ENCODE measurements around the gene YEATS2.

YEATS2 gene

DNA sequence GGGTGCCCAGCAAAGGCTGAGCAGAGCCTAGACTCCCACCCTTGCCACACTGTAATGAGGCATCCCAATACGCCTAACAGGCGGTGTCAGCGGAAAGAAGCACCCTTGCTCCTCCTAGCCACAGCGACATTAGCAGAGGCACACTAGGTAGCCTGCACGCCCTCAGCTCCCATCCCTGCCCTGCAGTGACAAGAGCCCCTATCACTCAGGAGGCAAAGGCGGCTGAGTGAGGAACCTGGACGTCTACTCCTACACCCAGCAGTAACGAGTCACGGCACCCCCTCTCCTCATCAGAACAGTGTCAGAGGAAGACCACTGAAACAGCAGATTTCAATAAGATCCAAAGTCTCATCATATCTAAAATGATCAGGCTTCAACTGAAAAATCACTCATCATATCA, 139.8 kb downstream of the YEATS2 start:
- DNase-seq (ENCODE audit: low spot score), result no peak

DNA sequence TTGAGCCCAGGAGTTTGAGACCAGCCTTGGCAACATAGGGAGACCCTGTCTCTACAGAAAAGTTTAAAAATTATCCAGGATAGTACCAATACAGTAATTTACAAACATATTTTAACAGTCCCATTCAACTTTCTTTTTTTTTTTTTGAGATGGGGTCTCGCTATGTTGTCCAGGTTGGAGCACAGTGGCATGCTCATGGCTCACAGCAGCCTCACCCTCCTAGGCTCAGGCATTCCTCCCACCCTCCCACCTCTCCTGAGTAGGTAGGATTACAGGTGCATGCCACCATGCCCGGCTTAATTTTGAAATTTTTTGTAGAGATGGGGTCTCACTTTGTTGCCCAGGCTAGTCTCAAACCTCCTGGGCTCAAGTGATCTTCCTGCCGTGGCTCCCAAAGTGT, 140.3 kb downstream of the YEATS2 start:
- DNase-seq (ENCODE audit: low spot score), result no peak

DNA sequence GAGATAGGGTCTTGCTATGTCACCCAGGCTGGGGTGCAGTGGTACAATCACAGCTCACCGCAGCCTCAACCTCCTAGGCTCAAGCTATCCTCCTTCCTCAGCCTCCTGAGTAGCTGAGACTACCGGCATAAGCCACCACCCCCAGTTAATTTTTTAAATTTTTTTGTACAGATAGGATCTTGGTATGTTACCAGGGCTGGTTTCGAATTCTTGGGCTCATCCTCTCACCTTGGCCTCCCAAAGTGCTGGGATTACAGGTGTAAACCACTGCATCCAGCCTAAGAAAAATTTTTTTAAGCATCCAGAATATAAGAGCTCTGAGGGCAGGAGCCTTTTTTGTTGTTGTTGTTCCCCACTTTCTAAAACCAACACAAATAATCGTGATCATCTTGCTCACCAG, 142.2 kb downstream of the YEATS2 start:
- no peak for DNase-seq (ENCODE audit: low spot score)

DNA sequence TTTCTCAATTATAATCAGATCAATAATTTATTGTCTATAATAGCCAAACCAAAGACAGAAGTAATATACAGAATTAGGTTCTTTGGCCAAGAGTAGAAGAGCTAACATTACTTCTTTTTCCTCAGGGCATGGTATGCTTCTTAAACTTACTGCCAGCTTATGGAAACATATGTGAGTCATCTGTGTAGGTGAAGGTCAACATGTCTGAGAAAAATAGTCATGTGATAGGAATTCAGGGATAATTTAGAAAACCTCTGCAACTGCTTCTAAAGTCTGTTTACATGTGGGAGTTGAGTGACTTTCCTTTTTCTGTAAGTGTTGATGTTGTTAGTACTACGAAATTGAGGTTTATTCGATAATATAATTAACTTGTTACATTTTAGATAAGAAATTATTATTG, 147.0 kb downstream of the YEATS2 start:
- no peak for DNase-seq (ENCODE audit: low spot score)

DNA sequence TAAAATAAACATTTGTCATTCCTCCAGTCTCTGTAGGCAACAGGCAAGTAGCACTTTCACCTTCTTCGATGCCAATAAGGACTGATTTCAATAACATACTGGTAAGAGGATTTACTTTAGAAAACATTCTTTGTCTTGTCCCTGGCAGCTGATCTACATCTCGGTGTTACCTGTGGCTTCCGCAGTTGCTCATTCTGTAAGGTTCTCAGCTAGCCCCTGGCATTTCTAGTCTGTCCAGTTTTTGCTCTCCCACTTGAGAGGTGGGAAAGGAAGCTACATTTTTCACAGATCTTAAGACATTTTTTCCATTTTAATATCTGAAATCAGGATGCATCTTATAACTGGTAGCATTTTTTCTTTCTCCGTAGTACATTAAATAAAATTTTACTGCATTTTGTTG, 147.5 kb downstream of the YEATS2 start:
- no peak for DNase-seq (ENCODE audit: low spot score)

DNA sequence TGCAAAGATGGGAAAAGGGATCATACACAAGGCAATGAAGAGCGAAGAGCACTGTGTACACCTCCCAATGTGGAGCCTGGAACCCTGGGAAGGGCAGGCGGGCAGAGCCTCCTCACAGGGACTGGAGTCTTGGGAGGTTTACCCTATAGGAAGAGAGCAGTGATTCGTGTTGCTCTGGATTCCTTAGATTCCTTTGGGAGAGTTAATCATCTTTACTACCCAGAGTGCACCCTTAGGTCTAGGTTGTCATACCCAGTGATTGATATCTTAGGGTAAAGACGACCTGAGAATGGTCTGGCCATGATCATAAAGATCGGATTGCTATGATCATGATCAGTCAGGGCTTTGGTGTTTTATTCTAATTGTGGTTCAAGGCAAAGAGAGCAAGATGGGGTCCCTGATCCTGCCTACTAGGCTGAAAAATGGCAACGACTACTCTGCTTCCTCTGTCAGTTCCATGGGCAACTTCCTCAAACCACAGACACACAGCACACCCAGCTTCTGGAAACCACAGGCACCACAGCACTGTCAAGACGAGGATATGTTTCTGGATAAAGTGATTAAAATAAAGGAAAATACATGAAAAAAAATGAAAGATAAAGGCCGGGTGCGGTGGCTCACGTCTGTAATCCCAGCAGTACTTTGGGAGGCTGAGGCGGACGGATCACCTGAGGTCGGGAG, 148.2 kb downstream of the YEATS2 start:
- DNase-seq (ENCODE audit: low spot score), result no peak

DNA sequence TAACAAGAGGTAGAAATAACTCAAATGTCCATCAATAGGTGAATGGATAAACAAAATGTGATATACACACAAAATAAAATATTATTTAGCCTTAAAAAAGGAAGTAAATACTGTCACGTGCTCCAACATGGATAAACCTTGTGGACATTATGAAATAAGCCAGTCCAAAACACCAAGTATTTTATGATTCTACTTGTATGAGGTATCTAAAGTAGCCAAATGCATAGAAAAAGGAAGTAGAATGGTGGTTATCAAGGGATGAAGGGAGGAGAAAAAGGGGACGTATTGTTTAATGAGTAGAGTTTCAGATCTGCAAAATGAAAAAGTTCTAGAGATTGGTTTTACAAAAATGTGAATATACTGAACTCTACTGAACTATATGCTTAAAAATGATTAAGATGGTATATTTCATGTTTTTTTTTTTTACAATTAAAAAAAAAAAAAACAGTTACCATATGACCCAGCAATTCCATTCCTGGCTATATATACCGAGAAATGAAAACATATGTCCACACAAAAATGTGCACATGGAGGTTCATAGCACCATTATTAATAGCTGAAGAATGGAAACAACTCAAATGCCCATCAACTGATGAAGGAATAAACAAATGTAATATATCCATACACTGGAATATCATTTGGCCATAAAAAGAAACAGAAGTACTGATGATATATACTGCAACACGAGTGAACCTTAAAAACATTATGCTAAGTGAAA, 156.9 kb downstream of the YEATS2 start:
- DNase-seq (ENCODE audit: low spot score), result no peak

DNA sequence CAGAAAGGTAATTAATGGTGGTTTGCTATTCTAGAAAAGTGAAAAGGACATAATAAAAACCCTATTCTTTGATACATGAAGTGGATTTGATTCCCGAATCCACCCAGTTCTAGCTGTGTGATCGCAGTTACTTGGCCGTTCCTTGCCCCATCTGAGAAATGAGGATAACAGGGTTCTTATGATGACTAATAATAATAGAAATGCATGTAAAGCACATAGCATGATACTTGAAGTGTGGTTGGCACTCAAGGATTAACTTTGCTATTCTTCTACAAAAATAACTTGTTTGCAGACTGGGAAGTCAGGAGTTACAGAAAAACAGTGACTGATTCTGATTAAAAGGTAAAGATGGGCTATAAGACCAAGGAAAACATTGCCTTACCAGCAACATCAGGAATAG, 160.3 kb downstream of the YEATS2 start:
- no peak for DNase-seq (ENCODE audit: low spot score)

Measured in iPS-NIHi11 (cell line).